Osteocyte (in vitro differentiated cells): ENCODE measurements around the gene FAM13C. TPM values are rescaled to one million over a fixed set of nuclear protein-coding genes. Genes with fewer than 3 reads are reported as not detected.

Experiments
- DNase-seq: peaks from one replicate; pipeline ENCODE4 v3.0.0; 2021; ENCODE audit warnings: mixed read lengths; ENCODE audit not compliant: unreplicated experiment; ENCODE audit errors: extremely low spot score
- H3K27ac Mint-ChIP-seq: one replicate; pipeline ENCODE4 v1.8.0; 2021; ENCODE audit warnings: mild to moderate bottlenecking, mixed read lengths; ENCODE audit not compliant: unreplicated experiment
- H3K27me3 Mint-ChIP-seq: one replicate; pipeline ENCODE4 v1.8.0; 2021; ENCODE audit warnings: mixed read lengths; ENCODE audit not compliant: unreplicated experiment
- H3K36me3 Mint-ChIP-seq: one replicate; pipeline ENCODE4 v1.8.0; 2021; ENCODE audit warnings: mixed read lengths; ENCODE audit not compliant: unreplicated experiment
- H3K4me1 Mint-ChIP-seq: one replicate; pipeline ENCODE4 v1.8.0; 2021; ENCODE audit warnings: mixed read lengths; ENCODE audit not compliant: unreplicated experiment
- H3K4me3 Mint-ChIP-seq: one replicate; pipeline ENCODE4 v1.8.0; 2021; ENCODE audit warnings: mild to moderate bottlenecking, moderate library complexity, mixed read lengths; ENCODE audit not compliant: unreplicated experiment
- H3K9me3 Mint-ChIP-seq: one replicate; pipeline ENCODE4 v1.8.0; 2021; ENCODE audit warnings: mixed read lengths; ENCODE audit not compliant: unreplicated experiment
- CTCF ChIP-seq: fragments of 200-600 bp; sonication (generic); IDR thresholded peaks from 2 replicates; pipeline ENCODE4 v1.5.0; 2021; ENCODE audit warnings: antibody characterized with exemption, mild to moderate bottlenecking, moderate library complexity
- total RNA-seq: library from RNA; stranded (reverse); gene quantifications from 2 replicates; pipeline ENCODE4 v1.2.1, GENCODE V29; 2021

The FAM13C gene
- total RNA-seq, 1 donor from 2014 or later = 3.2 TPM

- H3K4me1 Mint-ChIP-seq = no peaks in the 10 kb centered on the region
- no peaks in the 10 kb centered on the region for H3K36me3 Mint-ChIP-seq
- TF ChIP-seq CTCF = no peak
- no peak overlapping the region for H3K27ac Mint-ChIP-seq
- H3K27me3 Mint-ChIP-seq = peaks cover 11% of the 10 kb centered on the region
- no peaks in the 10 kb centered on the region for H3K9me3 Mint-ChIP-seq
- no peak for DNase-seq
- H3K4me3 Mint-ChIP-seq = no peak overlapping the region
These were observed 80.5 kb downstream of the FAM13C start for GRCh38 chr10:59281861-59282260.

GRCh38 chr10:59279991-59280505, 82.3 kb downstream of the FAM13C start:
- no peaks in the 10 kb centered on the region for H3K36me3 Mint-ChIP-seq
- no peak overlapping the region for H3K27ac Mint-ChIP-seq
- TF ChIP-seq CTCF = no peak
- H3K27me3 Mint-ChIP-seq = peaks cover 19% of the 10 kb centered on the region
- H3K4me1 Mint-ChIP-seq = no peaks in the 10 kb centered on the region
- no peaks in the 10 kb centered on the region for H3K9me3 Mint-ChIP-seq
- DNase-seq = no peak
- H3K4me3 Mint-ChIP-seq = no peak overlapping the region

- no peak for DNase-seq
- no peaks in the 10 kb centered on the region for H3K4me1 Mint-ChIP-seq
These were observed 82.9 kb downstream of the FAM13C start for GRCh38 chr10:59279476-59279875.

GRCh38 chr10:59276919-59277318, 85.4 kb downstream of the FAM13C start:
- Mint-ChIP-seq H3K36me3 (no peaks in the 10 kb centered on the region), H3K9me3 (no peaks in the 10 kb centered on the region), H3K27me3 (peaks cover 15% of the 10 kb centered on the region), H3K27ac (no peak overlapping the region), H3K4me3 (no peak overlapping the region), H3K4me1 (no peaks in the 10 kb centered on the region)
- TF ChIP-seq CTCF = no peak
- no peak for DNase-seq

More at GRCh38 chr10:59279476-59279875, 82.9 kb downstream of the FAM13C start:
- Mint-ChIP-seq H3K27ac (no peak overlapping the region), H3K4me3 (no peak overlapping the region), H3K9me3 (no peaks in the 10 kb centered on the region), H3K36me3 (no peaks in the 10 kb centered on the region), H3K27me3 (peaks cover 19% of the 10 kb centered on the region)
- TF ChIP-seq CTCF = no peak

- H3K36me3 Mint-ChIP-seq = no peaks in the 10 kb centered on the region
- no peak overlapping the region for H3K27ac Mint-ChIP-seq
- no peak for TF ChIP-seq CTCF
- DNase-seq = no peak
- H3K9me3 Mint-ChIP-seq = no peaks in the 10 kb centered on the region
- H3K27me3 Mint-ChIP-seq = peaks cover 13% of the 10 kb centered on the region
- H3K4me3 Mint-ChIP-seq = no peak overlapping the region
- no peaks in the 10 kb centered on the region for H3K4me1 Mint-ChIP-seq
These were observed 86.2 kb downstream of the FAM13C start for GRCh38 chr10:59276133-59276532.
